Activated CD4-positive, alpha-beta T cell treated with anti-CD3 and anti-CD28 coated beads for 36 hours (primary cell): ENCODE measurements around the gene LRP2. TPM values are rescaled to one million over a fixed set of nuclear protein-coding genes. Genes with fewer than 3 reads are reported as not detected.

Experiments used
- ATAC-seq: fragments of 200-7000 bp; cut with Tn5 transposase; one replicate; pipeline ENCODE4 v1.10.0; 2021; ENCODE audit warnings: mild to moderate bottlenecking, moderate library complexity
- CTCF ChIA-PET: fragments of 350-600 bp; sonication (Branson Sonifier 250); formaldehyde crosslinking; loops from one replicate; lab custom pipeline; 2021; ENCODE audit warnings: antibody characterized with exemption; lab: Charles Lee
- POLR2A ChIA-PET: fragments of 350-600 bp; sonication (Branson Sonifier 250); formaldehyde crosslinking; loops from one replicate; lab custom pipeline; 2021; ENCODE audit warnings: antibody characterized with exemption, inconsistent platforms; lab: Charles Lee
- DNase-seq: peaks from one replicate; pipeline ENCODE4 v3.0.0-alpha.2; 2020
- H3K27ac Mint-ChIP-seq: one replicate; pipeline ENCODE4 v1.8.0; 2021; ENCODE audit warnings: mixed read lengths
- H3K27me3 Mint-ChIP-seq: one replicate; pipeline ENCODE4 v1.8.0; 2021; ENCODE audit warnings: mixed read lengths
- H3K36me3 Mint-ChIP-seq: one replicate; pipeline ENCODE4 v1.8.0; 2021; ENCODE audit warnings: low read depth, mixed read lengths
- H3K4me1 Mint-ChIP-seq: one replicate; pipeline ENCODE4 v1.8.0; 2021; ENCODE audit warnings: mixed read lengths
- H3K4me3 Mint-ChIP-seq: one replicate; pipeline ENCODE4 v1.8.0; 2021; ENCODE audit warnings: mild to moderate bottlenecking, moderate library complexity, mixed read lengths
- H3K9me3 Mint-ChIP-seq: one replicate; pipeline ENCODE4 v1.8.0; 2021; ENCODE audit warnings: low read depth, mixed read lengths
- intact Hi-C, 2 experiments: fragments of 100-400 bp; cut with DNase I in 1 of 2; cut with micrococcal nuclease in 1 of 2; formaldehyde crosslinking; loops; one replicate each; pipeline versions ENCODE4 v1.14.2 to v1.15.1; 2022 to 2024; cut with DNase I, micrococcal nuclease
- total RNA-seq, 2 experiments: library from RNA; stranded (reverse); gene quantifications; one replicate each; pipeline ENCODE4 v1.2.3, GENCODE V29; 2021

LRP2 gene
- total RNA-seq, 2 experiments from 2014 or later: 1.9 to 3.0 TPM

GRCh38 chr2:169110916-169111315 is 251.4 kb downstream of the LRP2 start:
- H3K27ac Mint-ChIP-seq: no peak overlapping the region
- intact Hi-C loops: no loop called here
- POLR2A ChIA-PET: interaction anchor here (0.7 kb wide), 1 partner anchor 21 kb away, joined by 3 read pairs; no protein-coding TSS in a partner anchor
- peaks cover 3% of the 10 kb centered on the region for H3K27me3 Mint-ChIP-seq
- DNase-seq (no peak), ATAC-seq (no peak)
- peaks cover 34% of the 10 kb centered on the region for H3K4me1 Mint-ChIP-seq
- H3K4me3 Mint-ChIP-seq: no peak overlapping the region
- CTCF ChIA-PET: interaction anchor here (0.6 to 9.2 kb wide), 11 partner anchors 8 to 287 kb away, joined by 3 to 123 read pairs (median 4); no protein-coding TSS in a partner anchor
- H3K9me3 Mint-ChIP-seq: no peaks in the 10 kb centered on the region
- no peaks in the 10 kb centered on the region for H3K36me3 Mint-ChIP-seq

- no peak for DNase-seq
- no peak for ATAC-seq
- Mint-ChIP-seq H3K27me3 (peaks cover 3% of the 10 kb centered on the region), H3K4me3 (no peak overlapping the region), H3K4me1 (peaks cover 39% of the 10 kb centered on the region), H3K27ac (no peak overlapping the region), H3K36me3 (no peaks in the 10 kb centered on the region), H3K9me3 (no peaks in the 10 kb centered on the region)
- CTCF ChIA-PET: interaction anchor here (0.6 to 9.2 kb wide), 20 partner anchors 9 to 322 kb away, joined by 3 to 123 read pairs (median 6); no protein-coding TSS in a partner anchor
- intact Hi-C loops: no loop called here
- POLR2A ChIA-PET: interaction anchor here (0.7 kb wide), 1 partner anchor 22 kb away, joined by 3 read pairs; no protein-coding TSS in a partner anchor
These were observed 251.9 kb downstream of the LRP2 start for GRCh38 chr2:169110419-169110818.

- H3K4me3 Mint-ChIP-seq: no peak overlapping the region
- CTCF ChIA-PET: interaction anchor here (0.5 to 9.2 kb wide), 35 partner anchors 8 to 819 kb away, joined by 3 to 123 read pairs (median 4); no protein-coding TSS in a partner anchor
- H3K9me3 Mint-ChIP-seq: no peaks in the 10 kb centered on the region
- peak; percentile 86 for DNase-seq
- H3K36me3 Mint-ChIP-seq: no peaks in the 10 kb centered on the region
- POLR2A ChIA-PET: no interaction called here
- H3K4me1 Mint-ChIP-seq: peaks cover 45% of the 10 kb centered on the region
- peak; percentile 34 for ATAC-seq
- H3K27ac Mint-ChIP-seq: no peak overlapping the region
- intact Hi-C loops: loop anchor here (1.0 to 10.0 kb wide), 7 partner anchors 23 to 288 kb away; partner anchors contain the start of gene LRP2 (in 2 of the 2)
- H3K27me3 Mint-ChIP-seq: peaks cover 3% of the 10 kb centered on the region
These were observed 252.6 kb downstream of the LRP2 start for GRCh38 chr2:169109502-169110409.

- intact Hi-C loops: loop anchor here (1.0 to 10.0 kb wide), 5 partner anchors 114 to 257 kb away; partner anchors contain the start of gene LRP2 (in 2 of the 2)
- no peaks in the 10 kb centered on the region for H3K9me3 Mint-ChIP-seq
- H3K27me3 Mint-ChIP-seq: peaks cover 3% of the 10 kb centered on the region
- DNase-seq: no peak
- peak; percentile 31 for ATAC-seq
- no peaks in the 10 kb centered on the region for H3K36me3 Mint-ChIP-seq
- peaks cover 51% of the 10 kb centered on the region for H3K4me1 Mint-ChIP-seq
- H3K27ac Mint-ChIP-seq: peak overlapping the region; percentile 75
- CTCF ChIA-PET: interaction anchor here (0.6 to 9.2 kb wide), 23 partner anchors 11 to 344 kb away, joined by 3 to 123 read pairs (median 4); partner anchors contain the start of gene DHRS9
- no peak overlapping the region for H3K4me3 Mint-ChIP-seq
- POLR2A ChIA-PET: no interaction called here
These were observed 254.0 kb downstream of the LRP2 start for GRCh38 chr2:169108099-169108884.

GRCh38 chr2:169107645-169108044 is 254.7 kb downstream of the LRP2 start:
- DNase-seq (peak; percentile 20), ATAC-seq (peak; percentile 80)
- Mint-ChIP-seq H3K27me3 (peaks cover 3% of the 10 kb centered on the region), H3K36me3 (no peaks in the 10 kb centered on the region), H3K27ac (no peak overlapping the region), H3K4me1 (peaks cover 52% of the 10 kb centered on the region), H3K4me3 (no peak overlapping the region), H3K9me3 (no peaks in the 10 kb centered on the region)
- intact Hi-C loops: loop anchor here (1.0 to 10.0 kb wide), 6 partner anchors 35 to 257 kb away; partner anchors contain the start of gene LRP2 (in 2 of the 2)
- ChIA-PET POLR2A (no interaction called here), CTCF (interaction anchor here (0.5 to 9.2 kb wide), 9 partner anchors 8 to 146 kb away, joined by 3 to 123 read pairs (median 5); no protein-coding TSS in a partner anchor)

- peaks cover 3% of the 10 kb centered on the region for H3K27me3 Mint-ChIP-seq
- H3K9me3 Mint-ChIP-seq: no peaks in the 10 kb centered on the region
- H3K36me3 Mint-ChIP-seq: no peaks in the 10 kb centered on the region
- POLR2A ChIA-PET: no interaction called here
- H3K27ac Mint-ChIP-seq: no peak overlapping the region
- DNase-seq (no peak), ATAC-seq (no peak)
- H3K4me3 Mint-ChIP-seq: no peak overlapping the region
- CTCF ChIA-PET: interaction anchor here (0.5 to 9.2 kb wide), 9 partner anchors 9 to 123 kb away, joined by 3 to 123 read pairs (median 4); no protein-coding TSS in a partner anchor
- intact Hi-C loops: loop anchor here (2.0 to 10.0 kb wide), 5 partner anchors 34 to 258 kb away; partner anchors contain the start of gene LRP2 (in 2 of the 2)
- H3K4me1 Mint-ChIP-seq: peaks cover 53% of the 10 kb centered on the region
These were observed 255.5 kb downstream of the LRP2 start for GRCh38 chr2:169106563-169107545.

GRCh38 chr2:169106134-169106533 is 256.2 kb downstream of the LRP2 start:
- POLR2A ChIA-PET: no interaction called here
- DNase-seq (no peak), ATAC-seq (no peak)
- intact Hi-C loops: loop anchor here (2.0 to 10.0 kb wide), 5 partner anchors 33 to 259 kb away; partner anchors contain the start of gene LRP2 (in 2 of the 2)
- H3K36me3 Mint-ChIP-seq: no peaks in the 10 kb centered on the region
- CTCF ChIA-PET: interaction anchor here (0.6 to 9.2 kb wide), 5 partner anchors 10 to 122 kb away, joined by 3 to 123 read pairs (median 4); no protein-coding TSS in a partner anchor
- no peaks in the 10 kb centered on the region for H3K9me3 Mint-ChIP-seq
- H3K4me1 Mint-ChIP-seq: peaks cover 53% of the 10 kb centered on the region
- no peak overlapping the region for H3K27ac Mint-ChIP-seq
- no peak overlapping the region for H3K4me3 Mint-ChIP-seq
- H3K27me3 Mint-ChIP-seq: peaks cover 2% of the 10 kb centered on the region

GRCh38 chr2:169105476-169105875 is 256.9 kb downstream of the LRP2 start:
- no peak for DNase-seq
- ChIA-PET POLR2A (no interaction called here), CTCF (interaction anchor here (0.6 to 9.2 kb wide), 3 partner anchors 16 to 35 kb away, joined by 3 to 123 read pairs (median 7); no protein-coding TSS in a partner anchor)
- H3K4me3 Mint-ChIP-seq: no peak overlapping the region
- H3K9me3 Mint-ChIP-seq: no peaks in the 10 kb centered on the region
- peak overlapping the region; percentile 61 for H3K27ac Mint-ChIP-seq
- peak; percentile 47 for ATAC-seq
- intact Hi-C loops: loop anchor here (1.0 to 10.0 kb wide), 5 partner anchors 9 to 259 kb away; partner anchors contain the start of gene LRP2 (in 2 of the 2)
- H3K4me1 Mint-ChIP-seq: peaks cover 53% of the 10 kb centered on the region
- no peaks in the 10 kb centered on the region for H3K36me3 Mint-ChIP-seq
- no peaks in the 10 kb centered on the region for H3K27me3 Mint-ChIP-seq

GRCh38 chr2:169104848-169105247 is 257.5 kb downstream of the LRP2 start:
- H3K4me1 Mint-ChIP-seq: peaks cover 53% of the 10 kb centered on the region
- ATAC-seq: no peak
- CTCF ChIA-PET: interaction anchor here (0.6 to 1.8 kb wide), 3 partner anchors 17 to 112 kb away, joined by 3 to 7 read pairs (median 3); no protein-coding TSS in a partner anchor

More at GRCh38 chr2:169104848-169105247, 257.5 kb downstream of the LRP2 start:
- Mint-ChIP-seq H3K4me3 (no peak overlapping the region), H3K27me3 (no peaks in the 10 kb centered on the region), H3K36me3 (no peaks in the 10 kb centered on the region), H3K27ac (no peak overlapping the region), H3K9me3 (no peaks in the 10 kb centered on the region)
- DNase-seq: no peak
- intact Hi-C loops: loop anchor here (1.0 to 10.0 kb wide), 5 partner anchors 9 to 260 kb away; partner anchors contain the start of gene LRP2 (in 2 of the 2)
- POLR2A ChIA-PET: no interaction called here
